ENCODE results near the gene SLC17A1. TPM values are rescaled to one million over a fixed set of nuclear protein-coding genes. Genes with fewer than 3 reads are reported as not detected.
"Not testable (repeated sequence)": the region's sequence is repeated elsewhere in the genome, so short reads cannot be mapped to it uniquely, and the experiment has no call there.

The SLC17A1 gene
- total RNA-seq, 6 experiments from 2014 or later, result 10.5 to 22.8 (median 14.5) TPM

- peaks cover 0 to 28% (median 6%) of the 10 kb centered on the region in 4 donors for H3K4me1 ChIP-seq
- intact Hi-C loops (cut with DNase I), result no loop called here
- DNase-seq (no peak), ATAC-seq (no peak)
- H3K4me3 ChIP-seq, result no peak overlapping the region
- H3K27ac ChIP-seq, result no peak overlapping the region
- no peak for TF ChIP-seq POLR2A (IDR thresholded peaks at IDR 0.05)
- TF ChIP-seq, protein P1, sequence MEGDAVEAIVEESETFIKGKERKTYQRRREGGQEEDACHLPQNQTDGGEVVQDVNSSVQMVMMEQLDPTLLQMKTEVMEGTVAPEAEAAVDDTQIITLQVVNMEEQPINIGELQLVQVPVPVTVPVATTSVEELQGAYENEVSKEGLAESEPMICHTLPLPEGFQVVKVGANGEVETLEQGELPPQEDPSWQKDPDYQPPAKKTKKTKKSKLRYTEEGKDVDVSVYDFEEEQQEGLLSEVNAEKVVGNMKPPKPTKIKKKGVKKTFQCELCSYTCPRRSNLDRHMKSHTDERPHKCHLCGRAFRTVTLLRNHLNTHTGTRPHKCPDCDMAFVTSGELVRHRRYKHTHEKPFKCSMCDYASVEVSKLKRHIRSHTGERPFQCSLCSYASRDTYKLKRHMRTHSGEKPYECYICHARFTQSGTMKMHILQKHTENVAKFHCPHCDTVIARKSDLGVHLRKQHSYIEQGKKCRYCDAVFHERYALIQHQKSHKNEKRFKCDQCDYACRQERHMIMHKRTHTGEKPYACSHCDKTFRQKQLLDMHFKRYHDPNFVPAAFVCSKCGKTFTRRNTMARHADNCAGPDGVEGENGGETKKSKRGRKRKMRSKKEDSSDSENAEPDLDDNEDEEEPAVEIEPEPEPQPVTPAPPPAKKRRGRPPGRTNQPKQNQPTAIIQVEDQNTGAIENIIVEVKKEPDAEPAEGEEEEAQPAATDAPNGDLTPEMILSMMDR (IDR thresholded peaks at IDR 0.05), result no peak
- H3K9me3 ChIP-seq, result no peaks in the 10 kb centered on the region
- H3K27me3 ChIP-seq, result no peaks in the 10 kb centered on the region
- no peaks in the 10 kb centered on the region for H3K36me3 ChIP-seq
Measured at GRCh38 chr6:25753079-25753478, 78.8 kb downstream of the SLC17A1 start.

DNA sequence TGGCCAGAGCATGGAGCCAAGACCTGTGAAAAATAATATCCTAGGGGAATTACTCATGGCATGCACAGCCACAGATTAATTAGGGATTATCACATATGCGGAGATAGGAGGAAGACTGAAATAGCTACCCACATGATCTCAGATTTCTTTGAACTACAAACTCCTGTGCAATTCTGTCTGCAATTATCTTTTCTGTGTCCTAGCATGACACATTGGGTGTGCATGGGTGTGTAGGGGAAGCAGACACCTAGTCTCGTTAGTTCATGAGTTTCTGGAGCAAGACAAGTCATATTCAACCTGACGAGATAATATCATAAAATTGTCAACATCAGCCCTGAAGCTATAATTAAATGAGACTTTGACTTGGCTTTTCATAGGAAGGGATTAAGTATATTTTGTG, 80.9 kb downstream of the SLC17A1 start:
- DNase-seq (no peak), ATAC-seq (no peak)
- H3K9me3 ChIP-seq, result no peaks in the 10 kb centered on the region
- TF ChIP-seq POLR2A (IDR thresholded peaks at IDR 0.05), result no peak
- TF ChIP-seq, protein P1 (IDR thresholded peaks at IDR 0.05), result no peak
- H3K4me3 ChIP-seq, result no peak overlapping the region
- no peaks in the 10 kb centered on the region for H3K27me3 ChIP-seq
- 56% methylated on average over 3 of the region's 3 CpGs for WGBS (ENCODE audit: insufficient coverage, low coverage, low lambda C conversion rate, missing lambda C conversion rate)
- H3K27ac ChIP-seq, result no peak overlapping the region
- no peaks in the 10 kb centered on the region for H3K36me3 ChIP-seq
- intact Hi-C loops (cut with DNase I), result no loop called here
- H3K4me1 ChIP-seq, result peaks cover 0 to 33% (median 12%) of the 10 kb centered on the region in 4 donors

DNA sequence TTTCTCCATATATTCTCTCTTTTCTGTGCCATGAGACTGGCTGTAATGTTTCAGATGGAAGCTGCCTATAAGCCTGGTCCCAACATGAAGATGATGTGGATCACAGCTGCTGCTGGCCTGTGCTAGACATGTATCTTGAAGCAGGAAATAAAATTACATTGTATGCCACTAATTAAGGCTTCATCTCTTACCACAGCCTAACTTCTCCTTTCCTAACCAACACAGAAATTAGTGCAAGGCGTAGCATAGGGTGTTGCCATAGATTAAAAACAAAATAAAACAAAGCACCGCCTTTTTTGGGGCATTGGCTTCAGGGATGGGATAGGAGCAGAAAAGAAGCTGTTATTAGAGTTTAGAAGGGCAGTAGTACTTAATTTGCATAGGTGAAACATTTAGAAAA, 82.0 kb downstream of the SLC17A1 start:
- Histone ChIP-seq H3K4me1 (peaks cover 0 to 33% (median 14%) of the 10 kb centered on the region in 4 donors), H3K4me3 (no peak overlapping the region), H3K27ac (no peak overlapping the region), H3K9me3 (no peaks in the 10 kb centered on the region), H3K27me3 (no peaks in the 10 kb centered on the region), H3K36me3 (no peaks in the 10 kb centered on the region)
- no peak for ATAC-seq
- intact Hi-C loops (cut with DNase I), result no loop called here
- WGBS (ENCODE audit: insufficient coverage, low coverage, low lambda C conversion rate, missing lambda C conversion rate), result 45% methylated on average over 2 of the region's 2 CpGs
- DNase-seq, result no peak
- TF ChIP-seq, protein P1 (IDR thresholded peaks at IDR 0.05), result no peak
- no peak for TF ChIP-seq POLR2A (IDR thresholded peaks at IDR 0.05)

GRCh38 chr6:25748601-25749517, 83.0 kb downstream of the SLC17A1 start:
- peaks cover 0 to 29% (median 14%) of the 10 kb centered on the region in 4 donors for H3K4me1 ChIP-seq
- H3K4me3 ChIP-seq; ATAC-seq; H3K27me3 ChIP-seq; H3K9me3 ChIP-seq; intact Hi-C loops (cut with DNase I); H3K36me3 ChIP-seq; DNase-seq: not testable (repeated sequence)
- 22% methylated on average over 10 of the region's 17 CpGs for WGBS (ENCODE audit: insufficient coverage, low coverage, low lambda C conversion rate, missing lambda C conversion rate)
- peak overlapping the region in 2 of 3 donors; percentile 1 to 10 for H3K27ac ChIP-seq

DNA sequence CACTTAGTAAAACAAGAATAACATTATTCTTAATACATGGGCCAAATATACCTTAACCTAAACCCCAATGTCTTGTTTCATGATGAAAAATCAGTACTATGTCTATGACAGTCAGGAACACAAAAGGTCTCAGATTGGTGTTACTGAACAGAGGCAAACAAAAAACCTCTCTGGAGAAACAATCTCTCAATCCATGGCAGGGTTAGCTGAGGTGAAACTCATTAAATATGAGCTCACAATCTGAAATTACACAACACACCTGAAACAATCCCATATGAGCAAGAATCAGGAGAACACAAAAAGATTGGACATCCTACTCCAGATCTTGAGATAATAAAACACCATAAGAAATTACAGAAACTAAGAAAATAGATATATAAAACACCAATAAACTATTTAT, 83.8 kb downstream of the SLC17A1 start:
- TF ChIP-seq POLR2A (IDR thresholded peaks at IDR 0.05), result no peak
- no peaks in the 10 kb centered on the region for H3K36me3 ChIP-seq
- H3K27me3 ChIP-seq, result no peaks in the 10 kb centered on the region
- no peaks in the 10 kb centered on the region for H3K9me3 ChIP-seq
- H3K4me3 ChIP-seq, result no peak overlapping the region
- peak overlapping the region in 2 of 3 donors; percentile 1 to 10 for H3K27ac ChIP-seq
- peak; percentile 69 to 82 (median 70) for ATAC-seq
- H3K4me1 ChIP-seq, result peaks cover 0 to 29% (median 11%) of the 10 kb centered on the region in 4 donors
- no peak for DNase-seq
- intact Hi-C loops (cut with DNase I), result no loop called here

Measured in right lobe of liver (tissue), 6 donors.